Gastrocnemius medialis (tissue), 4 donors: ENCODE measurements around the gene PCCB. TPM values are rescaled to one million over a fixed set of nuclear protein-coding genes. Genes with fewer than 3 reads are reported as not detected.

Experiments
- ATAC-seq, 2 donors: fragments of 150-250 bp; one replicate each; pipeline ENCODE4 v1.9.1; 2016
- DNase-seq, 2 donors: peaks; one replicate each; pipeline ENCODE4 v3.0.0-alpha.2; 2019
- H3K27ac ChIP-seq, 4 donors: fragments of 200-600 bp; sonication (generic); 1 replicate in 1 of 4; 2 replicates in 3 of 4; pipeline ENCODE4 v1.5.1; 2016 to 2018; ENCODE audit warnings: mild to moderate bottlenecking in 2 of 4, moderate library complexity in 1 of 4
- H3K27me3 ChIP-seq, 3 donors: fragments of 200-600 bp; sonication (generic) in 2 of 3; 1 replicate in 1 of 3; 2 replicates in 2 of 3; pipeline versions ENCODE4 v1.5.1 to v1.6.0; 2016 to 2019; ENCODE audit warnings: mild to moderate bottlenecking in 1 of 3, moderate library complexity in 1 of 3
- H3K36me3 ChIP-seq, 2 donors: fragments of 200-600 bp; sonication (generic) in 1 of 2; one replicate each; pipeline ENCODE4 v1.5.1; 2017 to 2018
- H3K4me1 ChIP-seq, 2 donors: fragments of 200-600 bp; sonication (generic) in 1 of 2; one replicate each; pipeline ENCODE4 v1.5.1; 2016 to 2017; ENCODE audit warnings: mild to moderate bottlenecking in 2 of 2
- H3K4me3 ChIP-seq, 4 donors: fragments of 200-600 bp; sonication (generic) in 3 of 4; 1 replicate in 1 of 4; 2 replicates in 3 of 4; pipeline ENCODE4 v1.5.1; 2016 to 2019; ENCODE audit warnings: mild to moderate bottlenecking in 2 of 4
- H3K9me3 ChIP-seq, 3 donors: fragments of 200-600 bp; sonication (generic) in 2 of 3; 1 replicate in 1 of 3; 2 replicates in 2 of 3; pipeline ENCODE4 v1.5.1; 2016 to 2019
- CTCF ChIP-seq, 5 experiments: fragments of 450-650 bp in 3 of 5; fragments of 200-600 bp in 2 of 5; sonication (generic) in 2 of 5; IDR thresholded peaks in 4 of 5; conservative IDR thresholded peaks in 1 of 5; 1 replicate in 4 of 5; 2 replicates in 1 of 5; pipeline ENCODE4 v1.5.1; 2016 to 2019; ENCODE audit warnings: antibody characterized with exemption in 5 of 5, mild to moderate bottlenecking in 3 of 5, moderate library complexity in 3 of 5
- POLR2A ChIP-seq, 2 donors: fragments of 450-650 bp; IDR thresholded peaks; one replicate each; pipeline ENCODE4 v1.6.1; 2017; ENCODE audit warnings: antibody characterized with exemption in 2 of 2, mild to moderate bottlenecking in 2 of 2, moderate library complexity in 2 of 2
- in situ Hi-C, 4 donors: fragments of 200-750 bp; cut with MboI; loops; one replicate each; pipeline versions ENCODE4 v1.15.0 to v1.8.0; 2017; ENCODE audit warnings: low sequenced_read_pairs in 4 of 4
- intact Hi-C: fragments of 100-400 bp; cut with DNase I; formaldehyde crosslinking; loops from one replicate; pipeline ENCODE4 v1.15.1; 2023; ENCODE audit warnings: low total_unique reads
- total RNA-seq, 4 donors: library from RNA; depleted of rRNA; stranded (reverse); fragments of >200 nt; gene quantifications; one replicate each; pipeline versions ENCODE4 v1.1.0 to v1.2.3, GENCODE V29; 2016

PCCB gene
- total RNA-seq, 4 donors from 2014 or later: 29.8 to 41.4 (median 37.9) TPM

- Histone ChIP-seq H3K4me1 (no peaks in the 10 kb centered on the region), H3K9me3 (no peaks in the 10 kb centered on the region), H3K27ac (no peak overlapping the region), H3K27me3 (no peaks in the 10 kb centered on the region), H3K36me3 (peaks cover 0 to 14% of the 10 kb centered on the region in 2 donors), H3K4me3 (no peak overlapping the region)
- no peak for ATAC-seq
- in situ Hi-C loops: no loop called here
- intact Hi-C loops: no loop called here
- no peak for DNase-seq
- TF ChIP-seq CTCF (IDR thresholded peaks at IDR 0.05 in 4 of 5, conservative IDR thresholded peaks at IDR 0.05 in 1 of 5) (no peak), POLR2A (IDR thresholded peaks at IDR 0.05) (no peak)
Measured at GRCh38 chr3:136327671-136328070, 77.5 kb downstream of the PCCB start.

- Histone ChIP-seq H3K4me1 (no peaks in the 10 kb centered on the region), H3K27ac (no peak overlapping the region), H3K27me3 (no peaks in the 10 kb centered on the region), H3K4me3 (no peak overlapping the region), H3K36me3 (peaks cover 0 to 27% of the 10 kb centered on the region in 2 donors), H3K9me3 (no peaks in the 10 kb centered on the region)
- intact Hi-C loops (no loop called here), in situ Hi-C loops (no loop called here)
- TF ChIP-seq CTCF (IDR thresholded peaks at IDR 0.05 in 4 of 5, conservative IDR thresholded peaks at IDR 0.05 in 1 of 5): no peak
- no peak for TF ChIP-seq POLR2A (IDR thresholded peaks at IDR 0.05)
- DNase-seq (no peak), ATAC-seq (no peak)
Measured at GRCh38 chr3:136329593-136329992, 79.5 kb downstream of the PCCB start.

GRCh38 chr3:136330900-136331299 is 80.8 kb downstream of the PCCB start:
- ATAC-seq: no peak
- H3K4me3 ChIP-seq: no peak overlapping the region
- no peaks in the 10 kb centered on the region for H3K4me1 ChIP-seq
- no peaks in the 10 kb centered on the region for H3K27me3 ChIP-seq
- TF ChIP-seq POLR2A (IDR thresholded peaks at IDR 0.05) (no peak), CTCF (IDR thresholded peaks at IDR 0.05 in 4 of 5, conservative IDR thresholded peaks at IDR 0.05 in 1 of 5) (no peak)
- no peak for DNase-seq
- no peak overlapping the region for H3K27ac ChIP-seq
- H3K36me3 ChIP-seq: peaks cover 0 to 26% of the 10 kb centered on the region in 2 donors
- in situ Hi-C loops (no loop called here), intact Hi-C loops (no loop called here)
- no peaks in the 10 kb centered on the region for H3K9me3 ChIP-seq

- ATAC-seq: no peak
Measured at GRCh38 chr3:136332302-136332701, 82.2 kb downstream of the PCCB start.

More at GRCh38 chr3:136332302-136332701, 82.2 kb downstream of the PCCB start:
- Histone ChIP-seq H3K36me3 (peaks cover 0 to 26% of the 10 kb centered on the region in 2 donors), H3K4me1 (no peaks in the 10 kb centered on the region), H3K9me3 (no peaks in the 10 kb centered on the region), H3K27me3 (no peaks in the 10 kb centered on the region), H3K4me3 (no peak overlapping the region), H3K27ac (no peak overlapping the region)
- intact Hi-C loops (no loop called here), in situ Hi-C loops (no loop called here)
- no peak for DNase-seq
- TF ChIP-seq CTCF (IDR thresholded peaks at IDR 0.05 in 4 of 5, conservative IDR thresholded peaks at IDR 0.05 in 1 of 5) (no peak), POLR2A (IDR thresholded peaks at IDR 0.05) (no peak)
